IPS-20b (cell line): ENCODE results near the gene SPATA12.

Experiments
- H3K27ac ChIP-seq: one replicate; pipeline ENCODE4 v1.5.1; 2013; ENCODE audit warnings: low read length
- H3K27me3 ChIP-seq: 2 replicates; pipeline ENCODE4 v1.6.1; 2013; ENCODE audit warnings: mild to moderate bottlenecking, low read length, inconsistent platforms; ENCODE audit not compliant: insufficient read depth
- H3K36me3 ChIP-seq: 2 replicates; pipeline ENCODE4 v1.6.1; 2013; ENCODE audit warnings: low read depth, mild to moderate bottlenecking, inconsistent platforms, low read length, moderate library complexity; ENCODE audit not compliant: insufficient read depth
- H3K4me1 ChIP-seq: 2 replicates; pipeline ENCODE4 v1.6.1; 2013; ENCODE audit warnings: mild to moderate bottlenecking, control low read depth, inconsistent platforms, low read length, moderate library complexity; ENCODE audit not compliant: insufficient read depth
- H3K4me3 ChIP-seq: 2 replicates; pipeline ENCODE4 v1.5.1; 2013; ENCODE audit warnings: mild to moderate bottlenecking, low read length, inconsistent platforms
- H3K9ac ChIP-seq: 2 replicates; pipeline ENCODE4 v1.6.1; 2013; ENCODE audit warnings: low read depth, mild to moderate bottlenecking, inconsistent platforms, low read length, moderate library complexity
- H3K9me3 ChIP-seq: 2 replicates; pipeline ENCODE4 v1.6.1; 2013; ENCODE audit warnings: mild to moderate bottlenecking, low read depth, low read length, inconsistent platforms; ENCODE audit not compliant: insufficient read depth

Gene SPATA12

GRCh38 chr3:57100046-57100695 lies 39.7 kb downstream of the SPATA12 start:
- Histone ChIP-seq H3K4me3 (no peak overlapping the region), H3K4me1 (no peaks in the 10 kb centered on the region), H3K9me3 (no peaks in the 10 kb centered on the region), H3K36me3 (peaks cover 92% of the 10 kb centered on the region), H3K27me3 (no peaks in the 10 kb centered on the region), H3K27ac (peak overlapping the region; percentile 61), H3K9ac (no peak overlapping the region)

- Histone ChIP-seq H3K27me3 (no peaks in the 10 kb centered on the region), H3K9ac (no peak overlapping the region), H3K4me1 (peaks cover 9% of the 10 kb centered on the region; the same call in 1 of the 2 replicates), H3K27ac (no peak overlapping the region), H3K9me3 (no peaks in the 10 kb centered on the region), H3K36me3 (peaks cover 89% of the 10 kb centered on the region), H3K4me3 (no peak overlapping the region)
Observed at GRCh38 chr3:57105585-57105984, 45.1 kb downstream of the SPATA12 start.

GRCh38 chr3:57108684-57109083 lies 48.2 kb downstream of the SPATA12 start:
- no peak overlapping the region for H3K27ac ChIP-seq
- H3K4me3 ChIP-seq, result no peak overlapping the region
- no peak overlapping the region for H3K9ac ChIP-seq
- H3K9me3 ChIP-seq, result no peaks in the 10 kb centered on the region
- peaks cover 23% of the 10 kb centered on the region; the same call in 1 of the 2 replicates for H3K4me1 ChIP-seq
- peaks cover 77% of the 10 kb centered on the region for H3K36me3 ChIP-seq
- H3K27me3 ChIP-seq, result no peaks in the 10 kb centered on the region

- Histone ChIP-seq H3K9me3 (no peaks in the 10 kb centered on the region), H3K4me1 (peaks cover 23% of the 10 kb centered on the region; the same call in 1 of the 2 replicates), H3K9ac (peak overlapping the region; percentile 33; the same call in 1 of the 2 replicates), H3K27me3 (no peaks in the 10 kb centered on the region), H3K36me3 (peaks cover 77% of the 10 kb centered on the region), H3K27ac (no peak overlapping the region), H3K4me3 (no peak overlapping the region)
Observed at GRCh38 chr3:57109437-57110199, 49.2 kb downstream of the SPATA12 start.

- H3K36me3 ChIP-seq, result peaks cover 74% of the 10 kb centered on the region
- H3K4me1 ChIP-seq, result peaks cover 23% of the 10 kb centered on the region; the same call in 1 of the 2 replicates
- H3K4me3 ChIP-seq, result no peak overlapping the region
- H3K9me3 ChIP-seq, result no peaks in the 10 kb centered on the region
- no peak overlapping the region for H3K27ac ChIP-seq
- no peaks in the 10 kb centered on the region for H3K27me3 ChIP-seq
- no peak overlapping the region for H3K9ac ChIP-seq
Observed at GRCh38 chr3:57110214-57110613, 49.8 kb downstream of the SPATA12 start.

- H3K27me3 ChIP-seq, result no peaks in the 10 kb centered on the region
- H3K4me3 ChIP-seq, result peak overlapping the region; percentile 12; the same call in 1 of the 2 replicates
- no peak overlapping the region; the same call in 1 of the 2 replicates for H3K9ac ChIP-seq
- H3K27ac ChIP-seq, result no peak overlapping the region
- H3K9me3 ChIP-seq, result no peaks in the 10 kb centered on the region
- H3K4me1 ChIP-seq, result peaks cover 26% of the 10 kb centered on the region; the same call in 1 of the 2 replicates
- peaks cover 70% of the 10 kb centered on the region for H3K36me3 ChIP-seq
Observed at GRCh38 chr3:57110798-57111197, 50.3 kb downstream of the SPATA12 start.

- Histone ChIP-seq H3K27ac (no peak overlapping the region), H3K36me3 (peaks cover 59% of the 10 kb centered on the region), H3K9me3 (no peaks in the 10 kb centered on the region), H3K27me3 (no peaks in the 10 kb centered on the region), H3K4me1 (peaks cover 28% of the 10 kb centered on the region; the same call in 1 of the 2 replicates), H3K9ac (no peak overlapping the region), H3K4me3 (no peak overlapping the region)
Observed at GRCh38 chr3:57112206-57112605, 51.7 kb downstream of the SPATA12 start.

- no peak overlapping the region for H3K4me3 ChIP-seq
- no peak overlapping the region for H3K27ac ChIP-seq
- no peaks in the 10 kb centered on the region for H3K9me3 ChIP-seq
- peaks cover 13% of the 10 kb centered on the region; the same call in 1 of the 2 replicates for H3K4me1 ChIP-seq
- peaks cover 29% of the 10 kb centered on the region for H3K36me3 ChIP-seq
- no peaks in the 10 kb centered on the region for H3K27me3 ChIP-seq
- no peak overlapping the region for H3K9ac ChIP-seq
Observed at GRCh38 chr3:57116501-57116900, 56.0 kb downstream of the SPATA12 start.

- Histone ChIP-seq H3K4me3 (no peak overlapping the region), H3K9me3 (no peaks in the 10 kb centered on the region), H3K36me3 (peaks cover 16% of the 10 kb centered on the region), H3K4me1 (peaks cover 10% of the 10 kb centered on the region; the same call in 1 of the 2 replicates), H3K27me3 (no peaks in the 10 kb centered on the region), H3K9ac (peak overlapping the region; percentile 42; the same call in 1 of the 2 replicates), H3K27ac (no peak overlapping the region)
Observed at GRCh38 chr3:57118254-57118653, 57.8 kb downstream of the SPATA12 start.

- peaks cover 12% of the 10 kb centered on the region; the same call in 1 of the 2 replicates for H3K27me3 ChIP-seq
- H3K27ac ChIP-seq, result no peak overlapping the region
- peaks cover 20% of the 10 kb centered on the region; the same call in 1 of the 2 replicates for H3K4me1 ChIP-seq
- H3K9me3 ChIP-seq, result no peaks in the 10 kb centered on the region
- H3K36me3 ChIP-seq, result no peaks in the 10 kb centered on the region; the same call in 1 of the 2 replicates
- H3K9ac ChIP-seq, result no peak overlapping the region
- H3K4me3 ChIP-seq, result no peak overlapping the region
Observed at GRCh38 chr3:57120040-57120439, 59.6 kb downstream of the SPATA12 start.

- no peaks in the 10 kb centered on the region for H3K9me3 ChIP-seq
- peaks cover 17% of the 10 kb centered on the region for H3K27me3 ChIP-seq
- H3K4me3 ChIP-seq, result no peak overlapping the region
- no peak overlapping the region for H3K27ac ChIP-seq
- H3K4me1 ChIP-seq, result peaks cover 22% of the 10 kb centered on the region
- H3K9ac ChIP-seq, result no peak overlapping the region
- no peaks in the 10 kb centered on the region; the same call in 1 of the 2 replicates for H3K36me3 ChIP-seq
Observed at GRCh38 chr3:57120451-57121174, 60.1 kb downstream of the SPATA12 start.
